ENCODE results near the gene BLM. TPM values are rescaled to one million over a fixed set of nuclear protein-coding genes. Genes with fewer than 3 reads are reported as not detected.

BLM gene
- total and polyA plus RNA-seq, 2 donors (not counting 1 experiment from before 2014, with no cell fraction given) = 1.5 to 1.7 TPM

DNA sequence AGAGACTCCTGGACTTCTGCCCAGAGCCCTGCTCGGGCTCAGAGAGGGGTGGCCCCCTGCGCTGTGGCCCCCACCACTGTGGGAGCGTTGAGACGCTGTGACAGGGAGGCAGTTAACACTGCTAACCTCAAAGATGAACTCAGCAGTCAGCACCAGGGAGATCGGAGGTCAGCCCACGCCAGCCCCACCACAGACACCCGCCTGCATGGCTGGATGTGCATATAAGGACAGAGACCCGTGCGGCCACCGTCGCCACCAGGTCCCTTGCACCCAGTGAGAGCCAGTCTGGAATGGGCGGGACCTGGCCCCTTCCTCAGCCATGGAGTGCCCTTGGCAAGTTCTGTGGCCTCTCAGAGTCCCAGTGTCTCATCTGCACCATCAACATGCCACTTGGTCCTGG is 102.7 kb downstream of the BLM start:
- Histone ChIP-seq H3K27ac (ENCODE audit: insufficient read depth, low read length) (no peak overlapping the region), H3K4me1 (ENCODE audit: control insufficient read depth, extremely low read depth, insufficient read depth, low read length) (no peaks in the 10 kb centered on the region), H3K9me3 (ENCODE audit: control insufficient read depth, insufficient read depth, low read depth, low read length) (no peaks in the 10 kb centered on the region), H3K36me3 (ENCODE audit: control insufficient read depth, insufficient read depth, low read length) (no peaks in the 10 kb centered on the region), H3K4me3 (replicated peaks in 1 of 4; ENCODE audit: control extremely low read depth in 1 of 4, insufficient read depth in 1 of 4, low read depth in 3 of 4, low read length in 4 of 4) (no peak overlapping the region), H3K9ac (ENCODE audit: insufficient read depth, low read length) (no peak overlapping the region), H3K79me2 (ENCODE audit: control insufficient read depth, insufficient read depth, low read length) (no peaks in the 10 kb centered on the region), H3K4me2 (ENCODE audit: extremely low read depth, insufficient read depth, low read length) (no peak overlapping the region), H3K27me3 (ENCODE audit: control insufficient read depth, insufficient read depth, low read length) (no peaks in the 10 kb centered on the region), H2AFZ (ENCODE audit: low read length) (no peak overlapping the region), H4K20me1 (ENCODE audit: control insufficient read depth, extremely low read depth, insufficient read depth, low read length) (no peaks in the 10 kb centered on the region)
- TF ChIP-seq CTCF (conservative IDR thresholded peaks at IDR 0.05 in 1 of 2, IDR thresholded peaks at IDR 0.05 in 1 of 2; ENCODE audit: low read depth in 1 of 2, low read length in 2 of 2) = no peak
- no peak for TF ChIP-seq EZH2 (IDR thresholded peaks at IDR 0.05; ENCODE audit: low read length, missing control alignments)
- no peak for DNase-seq (ENCODE audit: low read depth in 2 of 2)

DNA sequence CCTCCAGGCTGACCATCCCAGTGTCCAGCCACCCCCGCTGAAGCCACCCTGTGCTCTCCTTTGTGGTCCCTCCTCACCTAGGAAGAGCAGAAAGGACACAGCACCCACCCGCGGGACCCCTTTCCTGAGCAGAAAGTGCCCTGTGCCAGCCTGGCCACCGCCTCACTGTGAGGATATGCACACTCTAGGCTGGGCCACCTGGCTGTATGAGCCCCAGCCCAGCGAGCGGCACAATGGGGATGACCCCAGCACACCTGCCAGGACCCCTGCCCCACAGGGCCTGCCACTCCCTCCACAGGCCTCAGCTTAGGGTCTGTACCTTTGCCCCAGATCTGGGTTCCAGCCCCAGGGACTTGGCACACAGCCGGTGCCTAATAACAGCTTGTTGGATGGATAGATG is 103.3 kb downstream of the BLM start:
- no peaks in the 10 kb centered on the region for H3K79me2 ChIP-seq (ENCODE audit: control insufficient read depth, insufficient read depth, low read length)
- H3K27me3 ChIP-seq (ENCODE audit: control insufficient read depth, insufficient read depth, low read length) = no peaks in the 10 kb centered on the region
- no peak overlapping the region for H3K4me3 ChIP-seq (replicated peaks in 1 of 4; ENCODE audit: control extremely low read depth in 1 of 4, insufficient read depth in 1 of 4, low read depth in 3 of 4, low read length in 4 of 4)
- no peaks in the 10 kb centered on the region for H3K4me1 ChIP-seq (ENCODE audit: control insufficient read depth, extremely low read depth, insufficient read depth, low read length)
- no peak overlapping the region for H3K4me2 ChIP-seq (ENCODE audit: extremely low read depth, insufficient read depth, low read length)
- no peak for TF ChIP-seq EZH2 (IDR thresholded peaks at IDR 0.05; ENCODE audit: low read length, missing control alignments)
- no peak for TF ChIP-seq CTCF (conservative IDR thresholded peaks at IDR 0.05 in 1 of 2, IDR thresholded peaks at IDR 0.05 in 1 of 2; ENCODE audit: low read depth in 1 of 2, low read length in 2 of 2)
- no peak overlapping the region for H2AFZ ChIP-seq (ENCODE audit: low read length)
- DNase-seq (ENCODE audit: low read depth in 2 of 2) = no peak
- no peaks in the 10 kb centered on the region for H3K36me3 ChIP-seq (ENCODE audit: control insufficient read depth, insufficient read depth, low read length)
- H3K9me3 ChIP-seq (ENCODE audit: control insufficient read depth, insufficient read depth, low read depth, low read length) = no peaks in the 10 kb centered on the region
- H3K9ac ChIP-seq (ENCODE audit: insufficient read depth, low read length) = no peak overlapping the region
- no peak overlapping the region for H3K27ac ChIP-seq (ENCODE audit: insufficient read depth, low read length)
- H4K20me1 ChIP-seq (ENCODE audit: control insufficient read depth, extremely low read depth, insufficient read depth, low read length) = no peaks in the 10 kb centered on the region

GRCh38 chr15:90822204-90822955 is 105.2 kb downstream of the BLM start:
- no peak overlapping the region for H3K4me3 ChIP-seq (replicated peaks in 1 of 4; ENCODE audit: control extremely low read depth in 1 of 4, insufficient read depth in 1 of 4, low read depth in 3 of 4, low read length in 4 of 4)
- no peak overlapping the region for H3K27ac ChIP-seq (ENCODE audit: insufficient read depth, low read length)
- no peaks in the 10 kb centered on the region for H3K36me3 ChIP-seq (ENCODE audit: control insufficient read depth, insufficient read depth, low read length)
- H3K4me2 ChIP-seq (ENCODE audit: extremely low read depth, insufficient read depth, low read length) = no peak overlapping the region
- TF ChIP-seq CTCF (conservative IDR thresholded peaks at IDR 0.05 in 1 of 2, IDR thresholded peaks at IDR 0.05 in 1 of 2; ENCODE audit: low read depth in 1 of 2, low read length in 2 of 2) (no peak), EZH2 (IDR thresholded peaks at IDR 0.05; ENCODE audit: low read length, missing control alignments) (no peak)
- no peaks in the 10 kb centered on the region for H4K20me1 ChIP-seq (ENCODE audit: control insufficient read depth, extremely low read depth, insufficient read depth, low read length)
- no peak overlapping the region for H2AFZ ChIP-seq (ENCODE audit: low read length)
- no peaks in the 10 kb centered on the region for H3K79me2 ChIP-seq (ENCODE audit: control insufficient read depth, insufficient read depth, low read length)
- no peaks in the 10 kb centered on the region for H3K4me1 ChIP-seq (ENCODE audit: control insufficient read depth, extremely low read depth, insufficient read depth, low read length)
- H3K9ac ChIP-seq (ENCODE audit: insufficient read depth, low read length) = no peak overlapping the region
- H3K9me3 ChIP-seq (ENCODE audit: control insufficient read depth, insufficient read depth, low read depth, low read length) = no peaks in the 10 kb centered on the region
- DNase-seq (ENCODE audit: low read depth in 2 of 2) = no peak
- no peaks in the 10 kb centered on the region for H3K27me3 ChIP-seq (ENCODE audit: control insufficient read depth, insufficient read depth, low read length)
